GM19324 (cell line): ENCODE measurements around the gene USP12.

Experiments
- ATAC-seq: cut with Tn5 transposase; IDR thresholded peaks from one replicate; pipeline ENCODE4 v1.9.1; 2021; ENCODE audit warnings: mild to moderate bottlenecking, moderate library complexity; ENCODE audit not compliant: unreplicated experiment, low FRiP score

Gene USP12

GRCh38 chr13:27186295-27186694 lies 14.7 kb upstream of the USP12 start:
- ATAC-seq: no peak

- no peak for ATAC-seq
These were observed 12.0 kb upstream of the USP12 start for GRCh38 chr13:27183561-27184147.

- ATAC-seq: no peak
These were observed 11.4 kb upstream of the USP12 start for GRCh38 chr13:27182844-27183497.

GRCh38 chr13:27182054-27182453 lies 10.4 kb upstream of the USP12 start:
- ATAC-seq: no peak

- ATAC-seq: no peak
These were observed 6.2 kb upstream of the USP12 start for GRCh38 chr13:27177852-27178251.

GRCh38 chr13:27176470-27177410 lies 5.1 kb upstream of the USP12 start:
- no peak for ATAC-seq

- ATAC-seq: no peak
These were observed 3.3 kb upstream of the USP12 start for GRCh38 chr13:27174766-27175455.

GRCh38 chr13:27172495-27172842 lies 858 bp upstream of the USP12 start:
- ATAC-seq: no peak

- peak; percentile 82 for ATAC-seq
These were observed 350 bp upstream of the USP12 start for GRCh38 chr13:27171827-27172494.

GRCh38 chr13:27170516-27171243 lies 931 bp downstream of the USP12 start:
- ATAC-seq: peak; percentile 5

GRCh38 chr13:27170221-27170515 lies 1.4 kb downstream of the USP12 start:
- ATAC-seq: no peak

- no peak for ATAC-seq
These were observed 2.5 kb downstream of the USP12 start for GRCh38 chr13:27168906-27169657.

- no peak for ATAC-seq
These were observed 3.5 kb downstream of the USP12 start for GRCh38 chr13:27168086-27168485.

GRCh38 chr13:27166313-27166712 lies 5.3 kb downstream of the USP12 start:
- no peak for ATAC-seq

GRCh38 chr13:27161980-27162379 lies 9.6 kb downstream of the USP12 start:
- no peak for ATAC-seq

- no peak for ATAC-seq
These were observed 10.2 kb downstream of the USP12 start for GRCh38 chr13:27161423-27161822.

GRCh38 chr13:27160657-27161295 lies 10.8 kb downstream of the USP12 start:
- ATAC-seq: no peak

- ATAC-seq: no peak
These were observed 11.6 kb downstream of the USP12 start for GRCh38 chr13:27159806-27160563.
